GM21576 (cell line): ENCODE results near the gene PDE1C.

ENCODE experiments used
- ATAC-seq: cut with Tn5 transposase; IDR thresholded peaks from one replicate; pipeline ENCODE4 v1.9.1; 2021; ENCODE audit warnings: mild to moderate bottlenecking, moderate library complexity; ENCODE audit not compliant: unreplicated experiment

Gene PDE1C

DNA sequence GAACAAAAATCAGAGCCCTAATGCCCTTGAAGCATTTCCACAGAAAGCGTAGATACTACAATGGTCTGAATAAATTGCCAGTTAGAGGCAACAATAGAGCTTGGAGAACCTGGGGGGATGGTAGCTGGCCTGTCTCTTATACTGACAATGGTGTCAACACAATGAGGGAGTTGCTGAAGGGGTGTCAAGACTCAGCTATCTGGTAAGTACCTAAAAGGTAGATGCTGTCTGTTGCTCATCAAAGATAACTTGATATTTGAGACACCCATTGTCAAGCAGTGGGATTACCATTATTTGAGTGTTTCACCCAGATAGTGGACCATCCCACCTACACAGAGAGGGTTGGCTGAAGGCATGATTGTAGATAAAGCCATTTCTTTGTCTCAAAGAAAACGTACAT is 72.8 kb downstream of the PDE1C start:
- no peak for ATAC-seq

DNA sequence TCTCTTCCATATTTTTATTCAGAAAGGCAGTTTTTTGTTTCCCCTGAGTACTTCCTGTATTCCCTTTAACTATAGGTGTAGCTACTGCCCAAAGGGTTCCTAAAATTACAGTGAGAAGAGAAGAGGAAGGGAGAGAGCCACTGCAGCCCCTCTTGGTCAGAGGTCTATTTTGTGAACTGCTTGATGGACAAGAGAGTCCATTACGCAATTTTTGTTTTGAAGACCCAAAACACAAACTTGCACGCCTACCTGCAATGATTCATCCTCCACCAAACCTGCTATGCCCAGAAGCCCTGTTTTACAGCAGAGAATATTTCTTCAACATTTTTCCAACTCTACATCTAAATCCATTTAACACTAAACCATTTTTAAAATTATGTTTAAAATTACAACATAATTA is 75.1 kb downstream of the PDE1C start:
- no peak for ATAC-seq

DNA sequence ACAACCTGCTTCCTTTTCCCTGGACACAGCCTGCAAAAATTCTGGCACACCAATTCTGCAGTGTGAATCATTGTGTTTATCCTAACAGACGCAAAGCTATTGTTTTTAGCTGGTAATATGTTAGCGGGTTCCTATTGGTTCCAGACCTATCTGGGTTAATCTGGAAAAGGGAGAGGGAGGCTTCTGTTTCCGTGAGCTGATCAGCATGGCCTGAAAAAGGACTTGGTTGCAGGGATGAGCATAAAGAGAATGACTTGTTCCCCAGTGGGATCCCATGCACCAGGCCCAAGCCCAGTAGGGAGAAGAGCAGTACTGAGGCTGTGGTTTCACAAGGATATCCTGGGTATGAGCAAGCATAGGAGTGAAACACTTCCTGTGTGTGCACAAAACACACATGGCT is 78.4 kb downstream of the PDE1C start:
- ATAC-seq = no peak

DNA sequence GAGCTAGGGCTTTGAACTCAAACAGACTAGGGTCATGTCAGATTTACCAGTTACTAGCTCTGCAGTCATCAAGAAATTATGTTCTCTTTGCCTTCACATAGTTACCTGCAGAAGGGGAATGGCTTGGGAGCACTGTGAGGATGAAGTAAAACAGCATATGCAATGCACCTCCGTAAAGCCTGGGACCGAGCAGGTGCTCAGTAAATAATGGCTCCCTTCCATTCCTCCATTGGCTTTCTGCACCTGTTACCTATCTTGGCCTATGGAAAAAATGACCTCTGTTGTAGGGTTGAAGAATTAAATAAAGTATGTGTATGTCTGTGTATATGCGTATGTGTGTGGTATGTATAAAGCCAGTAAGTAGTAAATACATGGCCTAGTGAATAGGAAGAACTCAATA is 78.8 kb downstream of the PDE1C start:
- no peak for ATAC-seq

DNA sequence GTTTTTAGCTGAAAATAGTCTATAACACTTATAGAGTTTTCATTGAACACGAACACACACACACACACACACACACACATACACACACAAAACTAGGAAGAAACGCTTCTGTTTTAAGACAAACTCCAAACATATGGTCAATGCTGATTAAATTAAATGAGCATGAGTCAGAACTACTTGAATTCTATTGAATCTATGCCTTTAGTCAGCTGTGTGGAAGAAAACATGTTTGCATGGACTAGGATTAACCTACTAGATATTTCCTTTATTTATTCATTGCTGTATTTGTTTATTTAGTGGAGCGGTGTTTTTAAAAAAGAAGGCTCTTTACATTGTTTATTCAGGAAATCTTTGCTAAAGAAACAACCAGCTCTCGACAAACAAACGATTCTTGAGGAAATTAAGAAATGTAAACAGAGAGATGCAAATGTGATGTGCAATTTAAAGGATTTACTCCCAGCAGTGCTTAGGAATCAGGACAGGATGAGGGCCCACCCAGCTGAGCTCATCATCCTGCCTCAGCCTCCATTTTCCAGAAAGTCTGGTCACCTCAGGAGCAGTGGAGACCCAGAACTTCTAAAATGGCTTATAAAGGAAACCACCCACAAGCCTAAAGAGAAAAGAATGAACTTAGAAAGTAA is 83.2 kb downstream of the PDE1C start:
- ATAC-seq = no peak

DNA sequence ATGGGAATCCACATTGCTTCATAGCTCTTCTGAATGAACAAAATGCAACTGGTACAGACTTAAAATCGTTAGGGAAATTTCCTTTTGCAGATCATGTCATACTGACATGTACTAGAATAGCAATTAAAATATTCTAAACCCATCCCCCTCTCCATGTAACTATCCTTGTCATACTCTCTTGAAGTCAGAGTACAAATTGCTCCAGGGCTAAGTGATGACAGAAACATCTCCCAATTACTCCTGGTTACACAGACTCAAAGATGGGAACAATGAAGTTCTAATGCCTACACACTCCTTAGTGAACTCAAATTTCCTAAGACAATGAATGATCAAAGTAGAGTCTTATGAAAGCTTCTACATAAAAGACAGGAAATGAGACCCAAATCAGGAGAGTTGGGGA is 87.2 kb downstream of the PDE1C start:
- ATAC-seq = no peak

DNA sequence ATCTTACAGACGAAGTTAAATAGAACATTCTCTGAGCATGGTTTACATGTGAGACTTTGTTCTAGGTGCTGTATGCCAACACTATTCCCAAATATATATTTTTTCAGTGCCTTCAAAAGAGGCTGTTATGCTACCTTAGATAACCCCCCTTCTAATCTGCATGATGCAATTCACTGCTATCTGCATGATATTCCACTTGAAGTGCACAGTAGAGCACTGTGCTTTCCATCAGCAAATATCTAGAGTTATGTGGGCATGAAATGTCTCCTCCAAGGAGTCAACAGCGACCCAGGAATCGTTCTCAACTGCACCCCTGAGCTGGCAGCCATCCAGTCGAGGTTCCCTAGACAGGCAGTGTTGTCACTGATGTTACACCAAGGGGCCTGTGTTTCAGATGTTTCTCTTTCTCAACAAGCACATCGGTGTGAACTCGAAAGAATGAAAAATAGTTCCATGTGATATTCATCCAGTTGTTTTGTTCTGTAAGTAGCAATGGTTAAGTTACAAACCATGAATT is 88.3 kb downstream of the PDE1C start:
- ATAC-seq = no peak

DNA sequence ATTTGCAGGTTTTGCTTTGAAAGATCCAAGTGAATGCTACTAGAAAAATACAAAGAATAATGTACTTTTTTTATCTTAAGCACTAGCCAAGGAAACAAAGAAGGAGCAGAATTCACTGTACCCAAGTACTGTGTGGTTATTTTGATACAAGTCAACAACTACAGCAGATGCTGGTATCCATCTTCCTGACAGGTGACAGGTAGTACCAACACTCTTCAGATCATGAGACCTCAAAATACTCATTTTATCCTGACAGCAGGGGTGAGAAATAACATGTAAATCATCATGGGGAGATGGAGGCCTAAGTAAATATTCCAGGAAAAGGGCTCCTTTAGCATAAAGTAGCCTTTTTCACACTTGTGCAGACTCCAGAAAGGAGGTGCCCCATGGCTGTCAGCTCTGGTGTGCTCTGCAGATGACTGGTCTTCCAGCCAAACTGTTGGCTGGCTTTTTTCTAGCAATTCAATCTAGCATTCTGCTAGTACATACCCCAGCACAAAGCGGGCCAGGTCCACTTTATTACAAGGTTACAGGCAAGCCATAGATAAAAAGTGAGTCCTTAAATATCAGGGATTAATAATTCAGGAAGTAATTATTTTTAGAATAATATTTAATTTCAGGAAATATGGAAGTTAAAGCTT is 90.4 kb downstream of the PDE1C start:
- ATAC-seq = no peak

DNA sequence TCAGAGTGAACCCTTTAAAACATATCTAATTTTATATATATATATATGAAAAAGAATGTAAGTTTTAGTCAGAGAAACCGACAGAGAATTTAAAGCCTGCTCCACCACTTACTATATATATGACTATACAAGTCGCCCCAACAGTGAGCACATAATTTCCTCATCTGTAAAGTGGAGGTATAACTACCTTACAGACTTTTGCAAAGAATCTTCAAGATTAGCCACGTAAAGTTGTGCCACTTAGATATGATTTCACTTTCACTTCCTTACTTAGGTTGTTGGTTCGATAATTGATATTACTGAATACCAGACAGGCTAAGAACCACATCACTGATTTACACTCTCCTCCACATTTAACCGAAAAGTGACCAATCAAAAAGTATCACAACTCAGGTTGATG is 94.7 kb downstream of the PDE1C start:
- no peak for ATAC-seq

DNA sequence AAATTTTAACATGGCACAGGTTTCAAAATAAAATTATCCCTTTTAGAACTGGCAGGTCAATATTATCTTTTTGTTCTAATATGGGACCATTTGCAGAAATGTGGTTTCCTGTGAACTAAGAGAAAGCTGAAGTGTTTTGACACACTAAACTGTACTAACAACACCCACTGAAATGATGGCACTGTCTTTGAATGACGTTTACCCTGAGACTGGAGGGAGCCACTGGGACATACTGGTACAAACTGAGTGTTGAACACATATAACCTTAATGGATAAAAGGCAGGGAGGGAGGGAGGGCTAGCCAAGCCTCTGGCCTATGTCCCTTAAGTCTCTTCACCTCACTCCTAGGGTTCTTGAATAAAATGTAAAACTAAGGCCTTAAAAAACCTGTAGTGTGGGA is 95.9 kb downstream of the PDE1C start:
- no peak for ATAC-seq

DNA sequence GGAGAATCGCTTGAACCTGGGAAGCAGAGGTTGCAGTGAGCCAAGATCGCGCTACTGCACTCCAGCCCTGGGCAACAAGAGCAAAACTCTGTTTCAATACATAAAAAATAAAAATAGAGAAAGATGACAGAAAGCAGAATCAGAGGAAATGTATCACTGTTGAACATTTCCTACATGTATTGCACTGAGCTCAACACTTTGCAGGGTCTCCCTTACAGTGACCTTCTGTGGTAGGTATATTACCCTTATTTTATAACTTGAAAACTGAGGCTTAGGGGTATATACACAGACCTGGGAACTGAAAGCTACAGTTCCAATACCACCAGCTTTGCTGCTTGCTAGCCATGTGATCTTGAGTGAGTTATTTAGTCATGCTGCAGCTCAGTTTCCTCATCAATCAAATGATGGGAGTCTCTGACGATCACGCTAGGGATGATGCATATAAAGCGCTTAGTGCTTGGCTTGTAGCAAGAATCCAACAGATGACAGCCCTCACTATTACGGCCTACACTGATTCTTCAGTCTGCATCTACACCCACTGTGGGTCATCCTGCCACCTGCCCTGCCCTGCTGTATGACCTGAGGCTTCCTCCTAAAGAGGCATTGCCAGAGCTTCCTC is 99.0 kb downstream of the PDE1C start:
- ATAC-seq = no peak

DNA sequence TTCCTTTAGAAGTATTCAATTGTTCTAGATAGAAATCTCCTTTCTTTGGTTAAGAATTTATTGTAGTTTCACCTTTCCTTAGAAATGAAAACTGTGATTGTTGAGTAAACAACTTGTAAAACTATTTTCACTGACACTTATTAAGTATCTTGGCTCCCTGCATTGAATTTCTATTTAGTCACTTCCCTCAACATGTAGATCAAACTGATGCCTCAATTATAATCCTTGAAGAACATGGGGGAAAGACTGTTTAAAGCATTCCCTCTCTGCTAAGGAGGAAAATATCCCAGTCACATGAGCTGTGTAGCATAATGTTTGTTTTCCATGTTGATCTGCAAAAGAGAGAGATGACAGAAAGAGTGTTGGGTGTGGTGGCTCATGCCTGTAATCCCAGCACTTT is 99.7 kb downstream of the PDE1C start:
- ATAC-seq = no peak

DNA sequence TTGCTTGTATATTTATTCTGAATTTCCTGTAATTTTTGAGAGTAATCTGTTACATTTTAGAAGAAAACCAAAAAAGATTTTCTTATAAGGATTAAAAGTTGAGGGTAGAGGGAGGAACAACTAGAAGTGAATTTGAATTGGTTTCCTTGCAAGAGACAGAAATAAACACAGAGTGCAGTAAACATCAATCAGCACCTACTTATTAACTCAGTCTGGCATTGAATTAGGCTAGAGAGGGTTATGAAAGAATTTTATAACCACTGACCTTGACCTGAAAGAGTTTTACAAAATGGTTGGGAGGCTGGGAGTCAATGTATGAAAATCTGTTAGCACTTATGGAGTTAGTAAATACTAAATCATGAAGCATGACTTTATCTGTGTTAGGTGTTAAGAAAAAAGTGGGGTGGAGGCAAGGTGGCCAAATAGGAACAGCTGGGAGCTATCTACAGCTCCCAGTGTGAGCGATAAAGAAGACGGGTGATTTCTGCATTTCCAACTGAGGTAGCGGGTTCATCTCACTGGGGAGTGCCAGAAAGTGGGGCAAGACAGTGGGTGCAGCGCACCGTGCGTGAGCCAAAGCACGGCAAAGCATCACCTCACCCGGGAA is 106.5 kb downstream of the PDE1C start:
- ATAC-seq = no peak

DNA sequence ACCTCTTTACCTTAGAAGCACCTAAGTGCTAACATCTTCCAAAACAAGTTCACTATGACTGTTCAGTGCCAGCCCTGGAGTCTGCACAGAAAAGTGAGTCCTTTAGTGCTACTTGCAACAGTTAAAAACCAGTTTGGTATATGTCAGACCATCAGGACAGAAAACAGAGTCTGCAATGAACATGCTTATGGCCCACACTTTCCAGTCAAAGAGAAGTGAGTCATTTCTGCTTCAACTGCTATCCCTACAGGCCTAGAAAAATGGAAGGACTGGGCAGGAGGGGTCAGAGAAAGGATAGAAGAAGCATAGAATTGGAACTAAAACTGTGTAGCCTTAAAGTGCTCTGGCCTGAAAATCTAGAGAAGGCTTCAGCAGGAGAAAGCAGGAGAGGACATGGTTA is 108.0 kb downstream of the PDE1C start:
- ATAC-seq = no peak

DNA sequence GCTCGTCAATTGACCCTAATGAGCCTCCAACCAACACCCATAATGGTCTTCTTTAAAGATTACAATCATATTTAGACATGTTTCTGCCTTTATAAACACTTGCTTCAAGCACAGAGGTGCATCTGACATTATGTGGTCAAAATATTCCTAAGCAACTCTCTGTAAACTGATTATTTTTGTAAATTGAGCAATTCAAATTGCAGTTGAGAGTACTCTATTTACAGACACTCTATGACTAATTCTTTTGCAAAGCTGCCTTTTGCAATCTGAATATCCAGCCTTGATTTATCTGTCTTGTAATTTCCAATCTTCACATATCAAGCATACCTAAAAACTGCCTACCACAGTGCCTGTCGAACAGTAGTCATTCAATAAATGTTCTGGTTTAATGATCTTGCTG is 112.0 kb downstream of the PDE1C start:
- ATAC-seq = no peak

DNA sequence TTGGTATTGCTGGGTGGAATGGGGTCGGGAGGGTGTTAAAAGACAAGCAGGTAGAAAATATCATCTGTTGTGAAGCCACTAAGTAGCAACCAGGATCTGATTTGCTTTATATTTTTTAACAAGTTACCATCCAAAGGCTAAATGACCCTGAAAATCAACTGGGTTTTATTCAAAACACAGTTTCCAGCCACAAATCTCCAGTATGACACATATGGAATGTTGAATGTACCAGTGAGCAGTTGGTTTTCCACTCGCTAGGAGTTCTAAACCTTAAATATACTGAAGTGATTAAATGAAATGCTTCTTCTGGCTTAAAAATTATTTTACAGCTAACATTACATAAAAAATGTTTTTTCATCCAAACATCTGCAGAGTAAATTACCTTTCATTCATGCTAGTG is 112.5 kb downstream of the PDE1C start:
- ATAC-seq = no peak

DNA sequence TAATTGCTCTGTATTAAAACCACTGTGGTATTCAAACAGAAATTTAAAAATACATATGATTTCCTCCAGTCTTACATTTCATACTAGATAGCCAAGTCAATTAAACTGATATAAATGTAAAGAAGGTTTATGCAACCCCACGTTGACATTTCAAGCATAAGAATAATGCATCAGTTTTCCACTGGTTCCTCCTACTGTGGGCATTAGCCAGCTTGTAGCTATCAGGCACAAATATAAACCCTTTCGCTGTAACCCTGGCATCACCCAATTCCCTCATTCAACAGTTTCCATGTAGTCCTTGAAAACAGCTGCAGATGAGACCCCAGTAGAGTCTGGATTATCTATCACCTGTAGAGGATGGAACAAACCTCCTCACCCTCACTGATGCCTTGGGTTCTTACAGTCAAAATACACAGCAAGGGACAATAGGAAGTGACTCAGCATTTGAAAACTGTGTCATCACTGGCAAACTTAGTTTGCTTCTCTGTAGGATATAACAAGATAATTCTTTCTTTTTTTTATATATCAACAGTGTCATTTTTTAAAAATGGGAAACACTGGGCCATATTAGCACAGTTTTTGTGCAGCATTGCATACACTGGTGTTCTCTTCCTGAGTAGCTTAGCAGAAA is 113.0 kb downstream of the PDE1C start:
- ATAC-seq = no peak

DNA sequence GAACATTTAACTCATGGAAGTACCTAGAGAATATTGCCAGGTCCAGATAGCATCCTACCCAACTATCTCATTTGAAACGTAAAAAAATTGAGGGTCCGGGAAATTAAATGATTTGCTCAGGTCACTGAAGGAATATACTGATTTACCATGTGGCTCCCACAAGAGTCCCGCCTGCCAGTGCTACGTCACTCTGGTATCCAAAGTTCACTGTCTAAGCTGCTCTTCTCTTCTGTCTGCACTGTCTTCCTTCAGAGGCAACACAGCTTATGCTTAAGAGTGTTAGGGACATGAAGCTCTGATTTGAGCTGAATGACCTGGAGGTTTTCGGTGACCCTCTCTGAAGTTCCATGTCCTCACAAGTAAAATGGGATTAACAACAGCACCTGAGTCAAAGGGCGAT is 114.6 kb downstream of the PDE1C start:
- ATAC-seq = no peak

DNA sequence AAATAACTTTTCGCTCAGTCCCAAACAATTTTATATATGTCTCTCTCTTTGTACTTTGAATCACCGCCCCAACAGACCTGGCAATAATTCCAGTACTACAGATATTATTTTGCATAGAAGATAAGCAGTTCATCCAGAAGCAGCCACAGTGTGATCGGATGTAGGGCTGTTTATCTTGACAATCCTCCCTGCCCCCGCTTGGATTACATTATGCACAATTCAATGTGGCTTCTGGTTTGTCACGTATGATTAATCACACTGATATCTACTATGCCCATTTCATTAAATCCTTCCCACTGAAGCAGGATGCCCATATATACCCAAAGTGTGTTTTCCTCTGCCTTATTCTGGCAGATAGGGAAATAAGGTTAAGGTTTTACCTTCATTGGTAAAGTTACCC is 115.2 kb downstream of the PDE1C start:
- ATAC-seq = no peak

DNA sequence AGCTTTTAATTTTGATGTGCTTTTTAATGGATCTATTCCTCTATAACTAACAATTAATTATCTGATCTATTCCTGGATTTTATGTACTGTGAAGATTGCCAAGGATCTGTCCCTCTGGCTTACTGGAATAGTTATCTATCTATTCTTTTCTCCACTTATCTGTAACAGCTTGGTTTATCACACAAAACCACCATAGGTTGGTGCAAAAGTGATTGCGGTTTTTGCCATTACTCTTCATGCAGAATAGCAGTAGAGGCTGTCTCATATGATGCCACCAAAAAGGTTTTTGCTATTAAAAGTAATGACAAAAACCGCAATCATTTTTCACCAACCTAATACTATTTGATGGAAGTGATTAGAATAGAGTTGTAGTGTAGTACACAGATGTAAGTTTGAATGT is 115.7 kb downstream of the PDE1C start:
- ATAC-seq = no peak

DNA sequence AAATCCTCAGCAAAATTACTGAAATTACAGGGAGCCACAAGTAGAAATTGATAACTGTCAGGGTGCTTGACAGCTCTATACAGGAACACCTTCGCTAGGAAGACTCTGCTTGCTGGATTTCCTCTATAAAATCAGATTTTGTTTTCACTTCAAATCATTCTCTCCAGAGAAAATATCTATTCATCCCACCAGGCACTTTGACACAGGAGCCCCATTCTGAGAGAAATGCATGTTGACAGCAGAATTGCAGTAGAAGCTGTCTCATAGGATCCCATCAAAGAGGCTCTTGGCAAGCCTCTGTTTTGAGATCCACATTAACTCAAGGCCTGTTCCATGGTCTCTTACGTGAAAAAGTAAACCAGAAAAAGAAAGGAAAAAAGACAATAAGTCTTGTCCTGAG is 116.8 kb downstream of the PDE1C start:
- ATAC-seq = no peak
